Ishikawa (cell line): ENCODE results near the gene SUGT1.

Experiments used
- CEBPB ChIP-seq: IDR thresholded peaks from 2 replicates; pipeline ENCODE4 v1.6.1; 2012
- CREB1 ChIP-seq: IDR thresholded peaks from 2 replicates; pipeline ENCODE4 v1.6.1; 2012; ENCODE audit warnings: low read depth
- EGR1 ChIP-seq: IDR thresholded peaks from 2 replicates; pipeline ENCODE4 v1.6.1; 2012
- EP300 ChIP-seq: IDR thresholded peaks from 2 replicates; pipeline ENCODE4 v1.6.1; 2012; ENCODE audit warnings: borderline replicate concordance
- FOXM1 ChIP-seq: IDR thresholded peaks from 2 replicates; pipeline ENCODE4 v1.6.1; 2012; ENCODE audit warnings: low read depth, borderline replicate concordance
- NFIC ChIP-seq: IDR thresholded peaks from 2 replicates; pipeline ENCODE4 v1.6.1; 2012
- RAD21 ChIP-seq: IDR thresholded peaks from 2 replicates; pipeline ENCODE4 v1.6.1; 2012; ENCODE audit warnings: low read depth
- REST ChIP-seq: IDR thresholded peaks from 2 replicates; pipeline ENCODE4 v1.6.1; 2012; ENCODE audit warnings: low read depth, mild to moderate bottlenecking
- TAF1 ChIP-seq: IDR thresholded peaks from 2 replicates; pipeline ENCODE4 v1.6.1; 2012; ENCODE audit warnings: low read depth, mild to moderate bottlenecking
- TCF12 ChIP-seq: IDR thresholded peaks from 2 replicates; pipeline ENCODE4 v1.6.1; 2012; ENCODE audit warnings: low read depth
- TEAD4 ChIP-seq: IDR thresholded peaks from 2 replicates; pipeline ENCODE4 v1.6.1; 2012
- USF1 ChIP-seq: IDR thresholded peaks from 2 replicates; pipeline ENCODE4 v1.6.1; 2012
- YY1 ChIP-seq: IDR thresholded peaks from 2 replicates; pipeline ENCODE4 v1.6.1; 2012; ENCODE audit warnings: low read depth
- ZBTB7A ChIP-seq: IDR thresholded peaks from 2 replicates; pipeline ENCODE4 v1.6.1; 2012; ENCODE audit warnings: low read depth
- TF ChIP-seq, protein P1 (sequence below): IDR thresholded peaks from 2 replicates; pipeline ENCODE4 v1.6.1; 2012

Gene SUGT1

GRCh38 chr13:52707375-52707774 lies 54.7 kb downstream of the SUGT1 start:
- TF ChIP-seq CREB1 (no peak), EP300 (no peak), RAD21 (no peak), YY1 (no peak), USF1 (no peak), FOXM1 (no peak), TEAD4 (no peak), ZBTB7A (no peak), TCF12 (no peak), NFIC (no peak)
- TF ChIP-seq, protein P1, sequence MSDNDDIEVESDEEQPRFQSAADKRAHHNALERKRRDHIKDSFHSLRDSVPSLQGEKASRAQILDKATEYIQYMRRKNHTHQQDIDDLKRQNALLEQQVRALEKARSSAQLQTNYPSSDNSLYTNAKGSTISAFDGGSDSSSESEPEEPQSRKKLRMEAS: no peak

- no peak for TF ChIP-seq ZBTB7A
- no peak for TF ChIP-seq CREB1
- TF ChIP-seq TCF12: no peak
- TF ChIP-seq USF1: no peak
- no peak for TF ChIP-seq EGR1
- no peak for TF ChIP-seq YY1
- no peak for TF ChIP-seq FOXM1
- TF ChIP-seq TEAD4: no peak
- TF ChIP-seq, protein P1: no peak
- no peak for TF ChIP-seq RAD21
- TF ChIP-seq REST: no peak
- no peak for TF ChIP-seq NFIC
- no peak for TF ChIP-seq CEBPB
- TF ChIP-seq EP300: no peak
Observed at GRCh38 chr13:52711286-52711685, 58.6 kb downstream of the SUGT1 start.

DNA sequence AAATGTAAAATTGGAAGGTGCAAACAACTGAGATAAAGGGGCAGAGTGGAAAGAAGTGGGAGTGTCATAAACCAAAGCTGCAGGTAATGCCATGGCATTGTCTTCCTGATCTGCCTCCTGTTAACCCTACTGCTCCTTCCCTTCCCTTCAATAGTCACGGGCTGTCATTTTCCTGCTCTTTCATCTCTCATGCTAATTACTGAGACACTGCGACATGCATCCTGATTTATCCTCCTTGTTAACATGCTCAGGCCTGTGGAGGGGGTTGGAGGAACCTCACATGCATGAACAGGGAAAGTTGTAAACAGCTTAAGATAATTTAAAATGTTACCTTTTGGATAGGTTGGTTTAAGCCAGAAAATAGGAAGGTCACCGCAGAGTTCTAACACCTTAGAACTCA lies 59.7 kb downstream of the SUGT1 start:
- TF ChIP-seq TAF1: no peak
- TF ChIP-seq EP300: no peak
- no peak for TF ChIP-seq FOXM1
- TF ChIP-seq NFIC: no peak
- no peak for TF ChIP-seq REST
- TF ChIP-seq CREB1: no peak
- TF ChIP-seq CEBPB: no peak
- no peak for TF ChIP-seq EGR1
- no peak for TF ChIP-seq TCF12
- TF ChIP-seq YY1: no peak
- no peak for TF ChIP-seq TEAD4
- TF ChIP-seq ZBTB7A: no peak
- TF ChIP-seq, protein P1: no peak
- no peak for TF ChIP-seq RAD21
- no peak for TF ChIP-seq USF1

- TF ChIP-seq EGR1 (no peak), RAD21 (no peak), CEBPB (no peak), TCF12 (no peak), EP300 (no peak), TAF1 (no peak), USF1 (no peak), FOXM1 (no peak), TEAD4 (no peak), CREB1 (no peak), NFIC (no peak), ZBTB7A (no peak), YY1 (no peak), REST (no peak)
- TF ChIP-seq, protein P1: no peak
Observed at GRCh38 chr13:52713894-52714293, 61.3 kb downstream of the SUGT1 start.
